ENCODE measurements around the gene OR9Q1.
"Not testable (repeated sequence)": the region's sequence is repeated elsewhere in the genome, so short reads cannot be mapped to it uniquely, and the experiment has no call there.

Gene OR9Q1

GRCh38 chr11:58142761-58143160, 119.1 kb downstream of the OR9Q1 start:
- DNase-seq, result no peak

- DNase-seq, result no peak
Observed at GRCh38 chr11:58152781-58153180, 129.1 kb downstream of the OR9Q1 start.

GRCh38 chr11:58164389-58164788, 140.7 kb downstream of the OR9Q1 start:
- DNase-seq, result no peak

- DNase-seq, result no peak
Observed at GRCh38 chr11:58164990-58165389, 141.3 kb downstream of the OR9Q1 start.

GRCh38 chr11:58165504-58166106, 141.9 kb downstream of the OR9Q1 start:
- no peak for DNase-seq

- DNase-seq, result no peak
Observed at GRCh38 chr11:58177409-58178054, 153.9 kb downstream of the OR9Q1 start.

- no peak for DNase-seq
Observed at GRCh38 chr11:58178444-58178843, 154.8 kb downstream of the OR9Q1 start.

GRCh38 chr11:58179648-58180047, 156.0 kb downstream of the OR9Q1 start:
- no peak for DNase-seq

GRCh38 chr11:58186938-58187337, 163.3 kb downstream of the OR9Q1 start:
- no peak for DNase-seq

- no peak for DNase-seq
Observed at GRCh38 chr11:58188770-58189169, 165.1 kb downstream of the OR9Q1 start, which contains the start of gene OR9Q2. TSS of gene OR9Q2 (plus strand) at chr11:58189070. CDS start at chr11:58190491, 1,421 bp downstream.

- DNase-seq, result no peak
Observed at GRCh38 chr11:58192229-58192628, 168.5 kb downstream of the OR9Q1 start.

GRCh38 chr11:58193391-58193790, 169.7 kb downstream of the OR9Q1 start:
- no peak for DNase-seq

- DNase-seq, result no peak
Observed at GRCh38 chr11:58195939-58196338, 172.3 kb downstream of the OR9Q1 start.

GRCh38 chr11:58199271-58199670, 175.6 kb downstream of the OR9Q1 start:
- no peak for DNase-seq

- DNase-seq, result no peak
Observed at GRCh38 chr11:58204042-58204441, 180.4 kb downstream of the OR9Q1 start, which contains the start of gene OR1S2. TSS of gene OR1S2 (minus strand) at chr11:58204142. CDS start at chr11:58204142, 0 bp downstream.

GRCh38 chr11:58212420-58212819, 188.7 kb downstream of the OR9Q1 start, which contains the start of gene OR1S1:
TSS of gene OR1S1 (plus strand) at chr11:58212720.
- DNase-seq, result not testable (repeated sequence)

- DNase-seq, result no peak
Observed at GRCh38 chr11:58216476-58216875, 192.8 kb downstream of the OR9Q1 start.

GRCh38 chr11:58222721-58223120, 199.0 kb downstream of the OR9Q1 start:
- DNase-seq, result no peak

- no peak for DNase-seq
Observed at GRCh38 chr11:58227956-58228615, 204.4 kb downstream of the OR9Q1 start.
